ENCODE data around the gene NFYA. TPM values are rescaled to one million over a fixed set of nuclear protein-coding genes. Genes with fewer than 3 reads are reported as not detected.
A peak's percentile ranks its signal among the peaks of the same experiment; 100 is the strongest.

The NFYA gene
- total RNA-seq, 1 experiment from 2014 or later: 43.0 TPM

- H3K9me3 Mint-ChIP-seq: no peaks in the 10 kb centered on the region
- no peak overlapping the region for H3K4me3 Mint-ChIP-seq
- H3K79me1 ChIP-seq (ENCODE audit: insufficient read depth, low read depth, low read length, poor library complexity, severe bottlenecking): no peaks in the 10 kb centered on the region
Measured at GRCh38 chr6:41051873-41052272, 20.9 kb upstream of the NFYA start.

More at GRCh38 chr6:41051873-41052272, 20.9 kb upstream of the NFYA start:
- Histone ChIP-seq H2BK12ac (ENCODE audit: insufficient read length, low read depth, low read length) (no peak overlapping the region), H2AK5ac (ENCODE audit: insufficient read length, low read length) (no peak overlapping the region), H3K9ac (ENCODE audit: extremely low read depth, insufficient read length, low read length) (no peak overlapping the region), H3K4me1 (ENCODE audit: insufficient read depth, low read length) (peaks cover 7% of the 10 kb centered on the region; the same call in 1 of the 2 replicates), H3K23ac (ENCODE audit: insufficient read length, low read depth, low read length) (no peak overlapping the region), H2BK15ac (ENCODE audit: low read depth, low read length) (no peak overlapping the region), H3K4me2 (ENCODE audit: insufficient read depth, insufficient read length, low read length) (no peak overlapping the region), H3K9me3 (ENCODE audit: control insufficient read depth, low read depth, low read length) (no peaks in the 10 kb centered on the region), H3K23me2 (ENCODE audit: insufficient read length, low read depth, low read length, poor library complexity, severe bottlenecking) (no peaks in the 10 kb centered on the region), H3K79me2 (ENCODE audit: insufficient read depth, low read length) (no peaks in the 10 kb centered on the region), H4K8ac (replicated peaks; ENCODE audit: insufficient read length, low read depth, low read length) (no peak overlapping the region), H2BK20ac (ENCODE audit: low read depth, low read length, poor library complexity, severe bottlenecking) (no peak overlapping the region), H3K27me3 (ENCODE audit: insufficient read depth, low read length) (no peaks in the 10 kb centered on the region), H3K4ac (ENCODE audit: low read depth, low read length) (no peak overlapping the region), H3K56ac (ENCODE audit: insufficient read length, low read depth, low read length) (no peak overlapping the region), H3T11ph (ENCODE audit: low read length) (no peak overlapping the region), H4K91ac (ENCODE audit: insufficient read length, low read depth, low read length) (no peak overlapping the region), H2AFZ (ENCODE audit: low read length) (no peak overlapping the region), H4K20me1 (ENCODE audit: control insufficient read depth, insufficient read depth, insufficient read length) (no peaks in the 10 kb centered on the region), H3K27ac (ENCODE audit: insufficient read length, low read depth, low read length) (no peak overlapping the region), H3K14ac (ENCODE audit: insufficient read depth, low read length) (no peak overlapping the region), H3K18ac (ENCODE audit: insufficient read length, low read depth, low read length) (no peak overlapping the region), H4K5ac (ENCODE audit: insufficient read length, low read depth, low read length) (no peak overlapping the region), H2BK120ac (ENCODE audit: low read depth, low read length, poor library complexity, severe bottlenecking) (no peak overlapping the region), H2BK5ac (ENCODE audit: insufficient read length, low read length) (no peak overlapping the region)
- peaks cover 0 to 1% (median 0%) of the 10 kb centered on the region in 3 experiments; a peak in 2 of 7 replicates for H3K36me3 Mint-ChIP-seq (ENCODE audit: insufficient read depth in 1 of 3, low read depth in 3 of 3)
- no peak for TF ChIP-seq CTCF (conservative IDR thresholded peaks at IDR 0.05)
- no peak for DNase-seq
- no CpG with 5 or more reads among the region's 5 CpGs for WGBS (ENCODE audit: extremely low coverage, insufficient read length, low lambda C conversion rate)
- H3K4me1 Mint-ChIP-seq: peaks cover 14 to 21% of the 10 kb centered on the region in 2 experiments
- peak overlapping the region in 1 of 3 experiments; percentile 6; a peak in 1 of 7 replicates for H3K27ac Mint-ChIP-seq
- H3K27me3 Mint-ChIP-seq (ENCODE audit: low read depth): no peaks in the 10 kb centered on the region

Data from H9 (cell line).